ENCODE data around the gene PRPF31. TPM values are rescaled to one million over a fixed set of nuclear protein-coding genes. Genes with fewer than 3 reads are reported as not detected.
A peak's percentile ranks its signal among the peaks of the same experiment; 100 is the strongest.

PRPF31 gene
- total and polyA plus RNA-seq, 2 of the 13 experiments (the other 11 are each of a cell fraction or from before 2014, with no cell fraction given): 23.8 to 63.8 TPM

- TF ChIP-seq PRDM4 (CRISPR knock-in tag; IDR thresholded peaks at IDR 0.05; ENCODE audit: borderline replicate concordance): peak; percentile 49; the same call in 1 of the 2 replicates
- TF ChIP-seq CHCHD3 (CRISPR knock-in tag; IDR thresholded peaks at IDR 0.05): no peak
- no peak for TF ChIP-seq ZNF10 (CRISPR knock-in tag; IDR thresholded peaks at IDR 0.05; ENCODE audit: borderline replicate concordance, low read depth)
- peak; percentile 80 for TF ChIP-seq RNF2 (conservative IDR thresholded peaks at IDR 0.05; ENCODE audit: low read depth)
- peak; percentile 55; the same call in 1 of the 2 replicates for TF ChIP-seq DRAP1 (CRISPR knock-in tag; IDR thresholded peaks at IDR 0.05)
- peak; percentile 80; the same call in 1 of the 2 replicates for TF ChIP-seq ZFP82 (CRISPR knock-in tag; IDR thresholded peaks at IDR 0.05; ENCODE audit: borderline replicate concordance)
- peak; percentile 48; the same call in 1 of the 2 replicates for TF ChIP-seq FOSL2 (CRISPR knock-in tag; IDR thresholded peaks at IDR 0.05)
- TF ChIP-seq ZNF724P (CRISPR knock-in tag; IDR thresholded peaks at IDR 0.05; ENCODE audit: borderline replicate concordance): no peak
- peak; percentile 92 for TF ChIP-seq HCFC1 (IDR thresholded peaks at IDR 0.05; ENCODE audit: low read depth, low read length)
- TF ChIP-seq ZHX1 (CRISPR knock-in tag; IDR thresholded peaks at IDR 0.05; ENCODE audit: low read depth): peak; percentile 60; the same call in 1 of the 2 replicates
- TF ChIP-seq ZBTB2 (CRISPR knock-in tag; IDR thresholded peaks at IDR 0.05; ENCODE audit: low read depth): peak; percentile 65; the same call in 1 of the 2 replicates
- no peak for TF ChIP-seq BCL3 (CRISPR knock-in tag; IDR thresholded peaks at IDR 0.05)
- TF ChIP-seq MIER2 (CRISPR knock-in tag; IDR thresholded peaks at IDR 0.05): peak; percentile 65; the same call in 1 of the 2 replicates
- TF ChIP-seq TCF12 (IDR thresholded peaks at IDR 0.05): no peak
- TF ChIP-seq TCF12 (CRISPR knock-in tag; IDR thresholded peaks at IDR 0.05): no peak
- TF ChIP-seq NR2F2 (IDR thresholded peaks at IDR 0.05; ENCODE audit: borderline replicate concordance, low read depth): peak; percentile 47; the same call in 1 of the 2 replicates
- no peak; the same call in 1 of the 2 replicates for TF ChIP-seq SIX4 (CRISPR knock-in tag; IDR thresholded peaks at IDR 0.05)
- peak; percentile 67 for TF ChIP-seq AGO2 (optimal IDR thresholded peaks at IDR 0.05; ENCODE audit: low read depth, low read length)
- peak; percentile 41; the same call in 1 of the 2 replicates for TF ChIP-seq BORCS8-MEF2B (CRISPR knock-in tag; IDR thresholded peaks at IDR 0.05)
- no peak for TF ChIP-seq ZNF432 (CRISPR knock-in tag; IDR thresholded peaks at IDR 0.05; ENCODE audit: borderline replicate concordance)
Observed at GRCh38 chr19:54115109-54116063, at the start of gene PRPF31, which contains the start of gene TFPT (continued).
